PC-3 (cell line): ENCODE results near the gene TMIE. TPM values are rescaled to one million over a fixed set of nuclear protein-coding genes. Genes with fewer than 3 reads are reported as not detected.

Experiments used
- ATAC-seq: fragments of 200-7000 bp; cut with Tn5 transposase; 2 replicates; pipeline ENCODE4 v1.9.1; 2020; ENCODE audit warnings: mild to moderate bottlenecking, moderate library complexity
- BruUV-seq: library from RNA; stranded (reverse); fragments of 400-500 nt; replicated peaks from 2 replicates; lab custom pipeline; 2021; lab: Mats Ljungman, UMichigan
- CTCF ChIA-PET: fragments of 300-600 bp; sonication (Branson Sonifier 250); formaldehyde crosslinking; loops from one replicate; lab custom pipeline; 2022; ENCODE audit warnings: antibody characterized with exemption; lab: Charles Lee
- POLR2A ChIA-PET: fragments of 300-600 bp; sonication (Branson Sonifier 250); formaldehyde crosslinking; loops from one replicate; lab custom pipeline; 2022; ENCODE audit warnings: antibody characterized with exemption; ENCODE audit not compliant: unreplicated experiment; lab: Charles Lee
- DNase-seq: peaks from one replicate; pipeline ENCODE4 v3.0.0-alpha.2; 2015
- H2AFZ ChIP-seq: fragments of 300-600 bp; sonication (generic); 2 replicates; pipeline ENCODE4 v1.6.0; 2016; ENCODE audit warnings: antibody characterized with exemption, low read length
- H3F3A ChIP-seq: fragments of 300-600 bp; sonication (generic); one replicate; pipeline ENCODE4 v1.6.0; 2017; ENCODE audit warnings: antibody characterized with exemption, low read length, control low read depth, mild to moderate bottlenecking; ENCODE audit not compliant: unreplicated experiment
- H3K27ac ChIP-seq: fragments of 300-600 bp; sonication (generic); 2 replicates; pipeline ENCODE4 v1.5.1; 2016; ENCODE audit warnings: mild to moderate bottlenecking, low read length
- H3K27me3 ChIP-seq: fragments of 300-600 bp; sonication (generic); 2 replicates; pipeline ENCODE4 v1.6.1; 2016; ENCODE audit warnings: low read length, mixed read lengths
- H3K36me3 ChIP-seq: fragments of 300-600 bp; sonication (generic); 2 replicates; pipeline ENCODE4 v1.6.1; 2016; ENCODE audit warnings: low read depth, mixed run types, low read length, mixed read lengths
- H3K4me1 ChIP-seq: fragments of 300-600 bp; sonication (generic); 2 replicates; pipeline ENCODE4 v1.5.1; 2016; ENCODE audit warnings: low read length; ENCODE audit not compliant: insufficient read depth
- H3K4me2 ChIP-seq: fragments of 300-600 bp; sonication (generic); 2 replicates; pipeline ENCODE4 v1.6.0; 2016; ENCODE audit warnings: low read length
- H3K4me3 ChIP-seq: fragments of 300-600 bp; sonication (generic); 2 replicates; pipeline ENCODE4 v1.5.1; 2016; ENCODE audit warnings: mild to moderate bottlenecking, low read length, mixed read lengths
- H3K79me2 ChIP-seq: fragments of 300-600 bp; sonication (generic); 2 replicates; pipeline ENCODE4 v1.6.1; 2017; ENCODE audit warnings: low read length, mixed read lengths
- H3K9ac ChIP-seq: fragments of 300-600 bp; sonication (generic); 2 replicates; pipeline ENCODE4 v1.6.0; 2016; ENCODE audit warnings: mild to moderate bottlenecking, low read length
- H3K9me2 ChIP-seq: fragments of 300-600 bp; sonication (generic); replicated peaks from 2 replicates; pipeline ENCODE4 v1.6.1; 2016; ENCODE audit warnings: mixed run types, low read length, mixed read lengths
- H3K9me3 ChIP-seq: fragments of 300-600 bp; sonication (generic); 2 replicates; pipeline ENCODE4 v1.6.1; 2016; ENCODE audit warnings: low read length, mixed read lengths
- H4K20me1 ChIP-seq: fragments of 300-600 bp; sonication (generic); 2 replicates; pipeline ENCODE4 v1.6.1; 2016; ENCODE audit warnings: low read length, mixed read lengths
- EZH2 ChIP-seq: fragments of 300-600 bp; sonication (generic); IDR thresholded peaks from one replicate; pipeline ENCODE4 v1.6.1; 2017; ENCODE audit warnings: antibody characterized with exemption, mild to moderate bottlenecking, low read length; ENCODE audit not compliant: unreplicated experiment
- EZH2phosphoT487 ChIP-seq: fragments of 300-600 bp; sonication (generic); IDR thresholded peaks from 2 replicates; pipeline ENCODE4 v1.6.1; 2018; ENCODE audit warnings: mild to moderate bottlenecking, antibody characterized with exemption, low read length, borderline replicate concordance
- intact Hi-C: fragments of 100-400 bp; cut with micrococcal nuclease; formaldehyde crosslinking; loops from 2 replicates; pipeline ENCODE4 v1.9.0; 2023
- total RNA-seq: library from RNA; depleted of rRNA; stranded (reverse); fragments of >200 nt; gene quantifications from 2 replicates; pipeline ENCODE4 v1.2.3, GENCODE V29; 2014
- TF ChIP-seq, protein P1 (sequence below): fragments of 300-600 bp; sonication (generic); conservative IDR thresholded peaks from 2 replicates; pipeline ENCODE4 v1.5.1; 2017; ENCODE audit warnings: antibody characterized with exemption, low read depth, mild to moderate bottlenecking, low read length

TMIE gene
- total RNA-seq, 1 experiment from 2014 or later = 0.66 TPM

DNA sequence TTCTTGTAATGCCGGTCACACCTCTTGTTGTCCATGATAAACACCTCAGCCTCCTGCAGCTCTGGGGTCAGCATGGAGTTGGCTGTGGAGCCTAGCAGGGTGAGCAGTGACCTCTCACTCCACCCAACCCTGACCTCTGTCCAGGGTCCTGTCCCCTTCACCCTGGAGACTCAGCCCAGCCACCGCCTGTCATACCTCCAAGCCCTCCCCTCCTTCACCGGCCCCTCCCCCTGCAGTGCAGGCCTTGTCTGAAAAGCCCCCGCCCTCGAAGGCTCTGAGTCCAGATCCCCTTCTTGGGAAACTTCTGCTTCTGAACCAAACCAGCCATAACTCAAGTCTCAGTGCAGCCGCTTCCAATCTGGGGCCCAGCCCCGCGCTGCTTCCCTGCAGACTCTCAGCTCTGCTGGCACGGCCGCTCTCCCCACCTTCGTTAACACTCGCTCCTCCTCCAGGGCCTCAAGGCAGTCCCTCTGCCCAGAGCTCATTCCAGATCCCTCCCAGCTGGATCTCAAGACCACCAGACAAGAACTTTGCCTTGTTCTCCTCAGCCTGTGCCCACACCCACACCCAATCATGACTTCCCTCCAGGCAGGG is 41.9 kb downstream of the TMIE start:
- Histone ChIP-seq H3K9ac (no peak overlapping the region), H3F3A (no peaks in the 10 kb centered on the region), H3K4me2 (no peak overlapping the region), H3K36me3 (no peaks in the 10 kb centered on the region), H3K9me3 (no peaks in the 10 kb centered on the region), H2AFZ (no peak overlapping the region), H3K27ac (no peak overlapping the region), H3K4me1 (no peaks in the 10 kb centered on the region), H4K20me1 (no peaks in the 10 kb centered on the region), H3K4me3 (no peak overlapping the region), H3K79me2 (no peaks in the 10 kb centered on the region), H3K9me2 (no peaks in the 10 kb centered on the region), H3K27me3 (peaks cover 15% of the 10 kb centered on the region; the same call in 1 of the 2 replicates)
- no peak for TF ChIP-seq EZH2
- TF ChIP-seq EZH2phosphoT487 = no peak
- TF ChIP-seq, protein P1, sequence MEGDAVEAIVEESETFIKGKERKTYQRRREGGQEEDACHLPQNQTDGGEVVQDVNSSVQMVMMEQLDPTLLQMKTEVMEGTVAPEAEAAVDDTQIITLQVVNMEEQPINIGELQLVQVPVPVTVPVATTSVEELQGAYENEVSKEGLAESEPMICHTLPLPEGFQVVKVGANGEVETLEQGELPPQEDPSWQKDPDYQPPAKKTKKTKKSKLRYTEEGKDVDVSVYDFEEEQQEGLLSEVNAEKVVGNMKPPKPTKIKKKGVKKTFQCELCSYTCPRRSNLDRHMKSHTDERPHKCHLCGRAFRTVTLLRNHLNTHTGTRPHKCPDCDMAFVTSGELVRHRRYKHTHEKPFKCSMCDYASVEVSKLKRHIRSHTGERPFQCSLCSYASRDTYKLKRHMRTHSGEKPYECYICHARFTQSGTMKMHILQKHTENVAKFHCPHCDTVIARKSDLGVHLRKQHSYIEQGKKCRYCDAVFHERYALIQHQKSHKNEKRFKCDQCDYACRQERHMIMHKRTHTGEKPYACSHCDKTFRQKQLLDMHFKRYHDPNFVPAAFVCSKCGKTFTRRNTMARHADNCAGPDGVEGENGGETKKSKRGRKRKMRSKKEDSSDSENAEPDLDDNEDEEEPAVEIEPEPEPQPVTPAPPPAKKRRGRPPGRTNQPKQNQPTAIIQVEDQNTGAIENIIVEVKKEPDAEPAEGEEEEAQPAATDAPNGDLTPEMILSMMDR = no peak
- ATAC-seq (no peak), DNase-seq (no peak)
- no TSS peak for BruUV-seq
- ChIA-PET POLR2A (no interaction called here), CTCF (no interaction called here)
- intact Hi-C loops = no loop called here

DNA sequence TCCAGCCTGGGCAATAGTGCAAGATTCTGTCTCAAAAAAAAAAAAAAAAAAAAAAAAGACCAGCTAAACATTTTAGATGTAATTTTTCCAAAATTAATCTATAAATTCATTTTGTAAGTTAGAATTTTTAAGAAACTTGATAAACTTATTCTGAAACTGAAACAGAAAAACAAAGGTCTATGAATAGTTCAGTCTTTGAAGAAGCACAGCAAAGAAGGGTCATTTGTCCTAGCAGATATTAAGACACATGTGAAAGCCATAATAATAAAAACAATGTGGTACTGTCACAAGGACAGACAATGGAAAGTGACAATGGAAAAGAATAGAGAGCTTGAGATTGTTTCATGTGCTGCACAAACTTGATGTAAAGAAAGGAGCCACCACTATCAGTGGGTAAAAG is 45.5 kb downstream of the TMIE start:
- no peaks in the 10 kb centered on the region for H3K79me2 ChIP-seq
- H3K4me3 ChIP-seq = no peak overlapping the region
- no peaks in the 10 kb centered on the region for H3K9me3 ChIP-seq
- POLR2A ChIA-PET = no interaction called here
- DNase-seq (no peak), ATAC-seq (no peak)
- H3K27ac ChIP-seq = no peak overlapping the region
- no peak overlapping the region for H2AFZ ChIP-seq
- H4K20me1 ChIP-seq = no peaks in the 10 kb centered on the region
- no TSS peak for BruUV-seq
- no peaks in the 10 kb centered on the region for H3K4me1 ChIP-seq
- no peak overlapping the region for H3K4me2 ChIP-seq
- TF ChIP-seq EZH2 (no peak), EZH2phosphoT487 (no peak)
- TF ChIP-seq, protein P1 = no peak
- CTCF ChIA-PET = no interaction called here
- H3K36me3 ChIP-seq = no peaks in the 10 kb centered on the region
- no peak overlapping the region for H3K9ac ChIP-seq
- H3K9me2 ChIP-seq = no peaks in the 10 kb centered on the region
- intact Hi-C loops = no loop called here
- H3K27me3 ChIP-seq = peaks cover 23% of the 10 kb centered on the region; the same call in 1 of the 2 replicates
- H3F3A ChIP-seq = no peaks in the 10 kb centered on the region

DNA sequence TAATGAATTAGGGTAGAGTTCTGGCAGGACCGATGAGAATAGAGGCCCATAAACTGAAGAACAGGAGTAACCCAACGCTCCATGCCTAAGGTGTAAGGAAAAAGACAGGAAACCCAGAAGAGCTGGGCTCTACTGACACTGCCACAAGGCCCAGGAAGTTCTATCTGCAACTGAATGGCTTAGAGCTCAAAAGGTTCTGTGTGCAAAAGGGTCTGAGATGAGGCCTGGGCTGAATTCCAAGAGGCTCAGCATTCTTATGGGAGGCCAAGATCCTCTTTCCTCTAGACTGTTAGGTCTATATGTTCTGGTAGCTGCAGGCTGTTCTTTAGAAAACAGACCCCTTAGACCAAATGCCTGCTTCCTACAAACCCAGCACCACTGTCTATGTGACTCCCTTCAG is 47.0 kb downstream of the TMIE start:
- Histone ChIP-seq H3K4me1 (no peaks in the 10 kb centered on the region), H2AFZ (no peak overlapping the region), H3K27me3 (peaks cover 23% of the 10 kb centered on the region; the same call in 1 of the 2 replicates), H3F3A (no peaks in the 10 kb centered on the region), H3K9ac (no peak overlapping the region), H3K9me3 (no peaks in the 10 kb centered on the region), H3K9me2 (no peaks in the 10 kb centered on the region), H3K4me3 (no peak overlapping the region), H3K27ac (no peak overlapping the region), H3K79me2 (no peaks in the 10 kb centered on the region), H3K36me3 (no peaks in the 10 kb centered on the region), H4K20me1 (no peaks in the 10 kb centered on the region), H3K4me2 (no peak overlapping the region)
- ATAC-seq = no peak
- CTCF ChIA-PET = no interaction called here
- POLR2A ChIA-PET = no interaction called here
- DNase-seq = no peak
- no TSS peak for BruUV-seq
- TF ChIP-seq EZH2phosphoT487 (no peak), EZH2 (no peak)
- TF ChIP-seq, protein P1 = no peak
- intact Hi-C loops = no loop called here
